ENCODE measurements around the gene MLLT6.

MLLT6 gene

DNA sequence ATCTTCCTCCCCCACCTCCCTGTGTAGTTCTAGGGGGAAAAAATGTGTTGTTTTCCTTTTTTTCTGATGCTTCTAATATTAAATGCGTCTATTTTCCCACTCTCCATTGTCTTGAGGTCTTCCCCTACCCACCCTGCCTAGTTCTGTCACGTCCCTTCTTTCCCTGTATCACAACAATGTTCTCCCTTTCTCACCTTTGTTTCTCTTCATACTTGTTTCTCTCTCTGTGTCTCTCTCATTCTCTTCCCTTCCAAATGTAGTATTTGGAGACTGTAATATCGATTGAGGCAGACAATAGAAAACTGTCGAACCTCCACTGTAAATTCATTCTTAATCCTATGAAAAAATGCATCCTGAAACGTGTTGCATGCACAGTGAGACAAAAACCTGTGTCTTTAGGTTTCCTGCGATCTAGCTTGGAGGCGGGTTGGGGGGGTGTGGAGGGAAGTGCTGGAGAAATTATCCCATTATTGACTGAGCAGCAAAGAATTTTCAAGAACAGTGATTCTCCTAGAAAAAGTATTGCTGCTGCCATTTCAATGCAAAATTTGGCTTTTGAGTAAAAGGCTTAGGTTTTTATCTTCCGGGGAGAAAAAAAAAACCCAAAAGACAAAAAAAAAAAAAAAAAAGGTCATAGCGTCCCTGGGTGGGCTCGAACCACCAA is 46.2 kb downstream of the MLLT6 start:
- Histone ChIP-seq H3K79me2 (ENCODE audit: low read length) (peaks cover 41% of the 10 kb centered on the region), H3K27ac (ENCODE audit: low read length) (no peak overlapping the region), H3K27me3 (ENCODE audit: low read depth, low read length) (no peaks in the 10 kb centered on the region), H3K9ac (ENCODE audit: low read length) (peak overlapping the region; percentile 89), H3K4me1 (ENCODE audit: low read length) (peaks cover 27% of the 10 kb centered on the region), H3K4me3 (ENCODE audit: low read length) (peak overlapping the region; percentile 79), H3K9me3 (ENCODE audit: insufficient read depth, low read length) (no peaks in the 10 kb centered on the region), H3K4me2 (ENCODE audit: low read length) (peak overlapping the region; percentile 99), H4K20me1 (ENCODE audit: insufficient read depth, low read length) (no peaks in the 10 kb centered on the region), H3K36me3 (replicated peaks; ENCODE audit: low read depth, low read length) (peaks cover 18% of the 10 kb centered on the region), H2AFZ (ENCODE audit: low read depth, low read length) (peak overlapping the region; percentile 16; the same call in 1 of the 2 replicates)
- no peak for TF ChIP-seq EZH2phosphoT487 (IDR thresholded peaks at IDR 0.05; ENCODE audit: low read depth)
- TF ChIP-seq, protein P1, sequence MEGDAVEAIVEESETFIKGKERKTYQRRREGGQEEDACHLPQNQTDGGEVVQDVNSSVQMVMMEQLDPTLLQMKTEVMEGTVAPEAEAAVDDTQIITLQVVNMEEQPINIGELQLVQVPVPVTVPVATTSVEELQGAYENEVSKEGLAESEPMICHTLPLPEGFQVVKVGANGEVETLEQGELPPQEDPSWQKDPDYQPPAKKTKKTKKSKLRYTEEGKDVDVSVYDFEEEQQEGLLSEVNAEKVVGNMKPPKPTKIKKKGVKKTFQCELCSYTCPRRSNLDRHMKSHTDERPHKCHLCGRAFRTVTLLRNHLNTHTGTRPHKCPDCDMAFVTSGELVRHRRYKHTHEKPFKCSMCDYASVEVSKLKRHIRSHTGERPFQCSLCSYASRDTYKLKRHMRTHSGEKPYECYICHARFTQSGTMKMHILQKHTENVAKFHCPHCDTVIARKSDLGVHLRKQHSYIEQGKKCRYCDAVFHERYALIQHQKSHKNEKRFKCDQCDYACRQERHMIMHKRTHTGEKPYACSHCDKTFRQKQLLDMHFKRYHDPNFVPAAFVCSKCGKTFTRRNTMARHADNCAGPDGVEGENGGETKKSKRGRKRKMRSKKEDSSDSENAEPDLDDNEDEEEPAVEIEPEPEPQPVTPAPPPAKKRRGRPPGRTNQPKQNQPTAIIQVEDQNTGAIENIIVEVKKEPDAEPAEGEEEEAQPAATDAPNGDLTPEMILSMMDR (IDR thresholded peaks at IDR 0.05; ENCODE audit: low read depth, low read length) = no peak

DNA sequence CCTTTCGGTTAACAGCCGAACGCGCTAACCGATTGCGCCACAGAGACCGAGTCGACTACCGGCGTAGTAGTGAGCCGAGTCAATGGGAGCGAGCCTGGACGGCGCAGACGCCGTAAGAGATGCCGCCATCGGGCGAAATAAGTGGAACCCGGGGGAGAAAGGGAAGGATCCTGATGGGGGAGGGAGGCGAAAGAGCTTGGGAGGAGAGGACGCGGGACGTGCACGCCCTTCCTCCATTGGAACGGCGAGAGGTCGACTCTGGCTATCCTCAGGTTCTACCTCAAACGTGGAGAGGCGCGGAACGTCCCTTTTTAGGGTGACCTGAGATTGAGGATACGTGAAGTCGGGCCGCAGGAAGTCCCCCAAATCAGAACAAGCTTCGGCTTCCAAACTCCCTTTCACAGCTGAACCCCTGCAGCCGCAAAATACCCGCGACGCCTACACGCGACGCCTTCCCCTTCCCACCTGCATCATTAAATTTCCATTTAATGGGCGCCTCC is 46.8 kb downstream of the MLLT6 start:
- H3K36me3 ChIP-seq (replicated peaks; ENCODE audit: low read depth, low read length) = peaks cover 22% of the 10 kb centered on the region
- H3K27me3 ChIP-seq (ENCODE audit: low read depth, low read length) = no peaks in the 10 kb centered on the region
- peak overlapping the region; percentile 99 for H3K4me2 ChIP-seq (ENCODE audit: low read length)
- H4K20me1 ChIP-seq (ENCODE audit: insufficient read depth, low read length) = no peaks in the 10 kb centered on the region
- no peaks in the 10 kb centered on the region for H3K9me3 ChIP-seq (ENCODE audit: insufficient read depth, low read length)
- H3K4me1 ChIP-seq (ENCODE audit: low read length) = peaks cover 23% of the 10 kb centered on the region
- H3K4me3 ChIP-seq (ENCODE audit: low read length) = peak overlapping the region; percentile 79
- TF ChIP-seq EZH2phosphoT487 (IDR thresholded peaks at IDR 0.05; ENCODE audit: low read depth) = no peak
- TF ChIP-seq, protein P1 (IDR thresholded peaks at IDR 0.05; ENCODE audit: low read depth, low read length) = no peak
- H3K79me2 ChIP-seq (ENCODE audit: low read length) = peaks cover 35% of the 10 kb centered on the region
- peak overlapping the region; percentile 89 for H3K9ac ChIP-seq (ENCODE audit: low read length)
- H3K27ac ChIP-seq (ENCODE audit: low read length) = peak overlapping the region; percentile 83
- peak overlapping the region; percentile 5; the same call in 1 of the 2 replicates for H2AFZ ChIP-seq (ENCODE audit: low read depth, low read length)

DNA sequence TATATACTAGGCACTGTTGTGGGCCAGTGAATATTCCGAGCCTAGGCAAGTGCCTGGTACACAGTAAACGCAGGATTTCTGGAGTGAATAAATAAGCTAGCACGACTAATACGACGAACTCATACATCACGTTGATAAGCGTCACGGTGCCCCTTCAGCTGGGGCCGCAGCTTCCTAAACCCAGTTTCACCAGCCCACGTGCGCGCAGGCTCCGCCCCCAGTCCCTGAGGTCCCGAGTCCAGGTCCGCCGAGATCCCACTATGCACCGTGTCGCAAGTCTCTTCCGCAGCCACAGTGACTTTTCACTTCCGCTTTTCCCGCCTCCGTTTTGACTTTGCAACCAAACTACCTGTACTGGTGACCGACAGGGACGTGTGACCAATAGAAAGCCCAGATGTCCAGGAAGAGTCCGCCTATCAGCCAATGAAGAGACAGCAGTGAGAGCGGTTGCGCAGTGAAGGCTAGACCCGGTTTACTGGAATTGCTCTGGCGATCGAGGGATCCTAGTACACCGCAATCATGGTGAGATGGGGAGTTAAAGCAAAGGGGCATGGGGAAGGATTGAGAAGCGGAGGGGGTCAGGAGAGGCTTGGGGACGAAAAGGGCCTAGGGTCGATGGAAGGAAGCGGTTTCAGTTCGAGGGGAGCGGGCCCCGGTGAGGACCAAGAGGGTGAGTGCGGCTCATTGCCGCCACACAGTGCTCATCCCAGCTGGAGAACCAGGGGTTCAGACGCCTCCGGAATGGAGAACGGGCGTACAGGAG is 47.4 kb downstream of the MLLT6 start, which contains the start of gene PSMB3:
Gene PSMB3 (plus strand): TSS at position 434 of the 763 bp plus-strand sequence. CDS start 86 bp downstream, at position 520.
- Histone ChIP-seq H3K27ac (ENCODE audit: low read length) (peak within 1 kb of the TSS; percentile 83), H3K79me2 (ENCODE audit: low read length) (peaks cover 30% of the 10 kb centered on the region), H3K9me3 (ENCODE audit: insufficient read depth, low read length) (no peaks in the 10 kb centered on the region), H3K4me2 (ENCODE audit: low read length) (peak within 1 kb of the TSS; percentile 99), H3K27me3 (ENCODE audit: low read depth, low read length) (no peaks in the 10 kb centered on the region), H4K20me1 (ENCODE audit: insufficient read depth, low read length) (no peaks in the 10 kb centered on the region), H3K4me1 (ENCODE audit: low read length) (peaks cover 23% of the 10 kb centered on the region), H3K4me3 (ENCODE audit: low read length) (peak within 1 kb of the TSS; percentile 79), H3K36me3 (replicated peaks; ENCODE audit: low read depth, low read length) (peaks cover 22% of the 10 kb centered on the region), H2AFZ (ENCODE audit: low read depth, low read length) (peak within 1 kb of the TSS; percentile 5; the same call in 1 of the 2 replicates), H3K9ac (ENCODE audit: low read length) (peak within 1 kb of the TSS; percentile 90)
- no peak for TF ChIP-seq EZH2phosphoT487 (IDR thresholded peaks at IDR 0.05; ENCODE audit: low read depth)
- TF ChIP-seq, protein P1 (IDR thresholded peaks at IDR 0.05; ENCODE audit: low read depth, low read length) = no peak

DNA sequence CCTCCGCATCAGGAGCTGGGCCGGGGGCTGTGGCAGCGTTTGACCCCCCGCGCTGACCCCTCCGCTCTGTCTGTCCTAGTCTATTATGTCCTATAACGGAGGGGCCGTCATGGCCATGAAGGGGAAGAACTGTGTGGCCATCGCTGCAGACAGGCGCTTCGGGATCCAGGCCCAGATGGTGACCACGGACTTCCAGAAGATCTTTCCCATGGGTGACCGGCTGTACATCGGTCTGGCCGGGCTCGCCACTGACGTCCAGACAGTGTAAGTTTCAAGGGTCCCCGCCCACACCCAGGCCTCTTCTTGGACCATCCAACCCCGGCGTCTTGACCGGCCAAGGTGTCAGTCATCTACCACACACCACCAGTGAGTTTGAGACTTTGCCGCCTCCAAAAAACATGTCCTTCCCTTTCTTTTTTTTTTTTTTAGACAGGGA is 48.0 kb downstream of the MLLT6 start:
- peak overlapping the region; percentile 79 for H3K4me2 ChIP-seq (ENCODE audit: low read length)
- TF ChIP-seq, protein P1 (IDR thresholded peaks at IDR 0.05; ENCODE audit: low read depth, low read length) = no peak
- no peak for TF ChIP-seq EZH2phosphoT487 (IDR thresholded peaks at IDR 0.05; ENCODE audit: low read depth)
- H3K4me1 ChIP-seq (ENCODE audit: low read length) = peaks cover 23% of the 10 kb centered on the region
- H2AFZ ChIP-seq (ENCODE audit: low read depth, low read length) = no peak overlapping the region
- H3K9me3 ChIP-seq (ENCODE audit: insufficient read depth, low read length) = no peaks in the 10 kb centered on the region
- H3K4me3 ChIP-seq (ENCODE audit: low read length) = peak overlapping the region; percentile 79
- H3K9ac ChIP-seq (ENCODE audit: low read length) = peak overlapping the region; percentile 90
- H3K27me3 ChIP-seq (ENCODE audit: low read depth, low read length) = no peaks in the 10 kb centered on the region
- peak overlapping the region; percentile 61 for H3K27ac ChIP-seq (ENCODE audit: low read length)
- H3K79me2 ChIP-seq (ENCODE audit: low read length) = peaks cover 26% of the 10 kb centered on the region
- H3K36me3 ChIP-seq (replicated peaks; ENCODE audit: low read depth, low read length) = peaks cover 22% of the 10 kb centered on the region
- no peaks in the 10 kb centered on the region for H4K20me1 ChIP-seq (ENCODE audit: insufficient read depth, low read length)

All from OCI-LY3 (cell line).